Measurements from ENCODE around the gene NCBP2L.
"Not testable (repeated sequence)": the region's sequence is repeated elsewhere in the genome, so short reads cannot be mapped to it uniquely, and the experiment has no call there.

NCBP2L gene

GRCh38 chrX:107805179-107805578 is 27.6 kb downstream of the NCBP2L start:
- H3K27ac ChIP-seq, result no peak overlapping the region
- no peak for TF ChIP-seq CTCF (IDR thresholded peaks at IDR 0.05)
- no peak for TF ChIP-seq ZFX (IDR thresholded peaks at IDR 0.05; ENCODE audit: borderline replicate concordance)

- H3K27ac ChIP-seq, result not testable (repeated sequence)
Measured at GRCh38 chrX:107810053-107810452, 32.5 kb downstream of the NCBP2L start.

GRCh38 chrX:107818900-107819521 is 41.5 kb downstream of the NCBP2L start:
- no peak for TF ChIP-seq CTCF (IDR thresholded peaks at IDR 0.05)
- TF ChIP-seq ZFX (IDR thresholded peaks at IDR 0.05; ENCODE audit: borderline replicate concordance), result no peak

GRCh38 chrX:107823042-107823441 is 45.5 kb downstream of the NCBP2L start:
- TF ChIP-seq ZFX (IDR thresholded peaks at IDR 0.05; ENCODE audit: borderline replicate concordance) (no peak), CTCF (IDR thresholded peaks at IDR 0.05) (no peak)
- no peak overlapping the region for H3K27ac ChIP-seq

More at GRCh38 chrX:107818900-107819521, 41.5 kb downstream of the NCBP2L start:
- H3K27ac ChIP-seq, result no peak overlapping the region

- TF ChIP-seq CTCF (IDR thresholded peaks at IDR 0.05), result no peak
- no peak overlapping the region for H3K27ac ChIP-seq
Measured at GRCh38 chrX:107823456-107823855, 45.9 kb downstream of the NCBP2L start.

GRCh38 chrX:107825698-107826237 is 48.2 kb downstream of the NCBP2L start, which contains the start of gene MID2:
Gene MID2 (plus strand): TSS chrX:107825866. CDS start chrX:107826427, 561 bp downstream.
- no peak for TF ChIP-seq CTCF (IDR thresholded peaks at IDR 0.05)
- TF ChIP-seq ZFX (IDR thresholded peaks at IDR 0.05; ENCODE audit: borderline replicate concordance), result no peak

GRCh38 chrX:107826238-107827029 is 48.9 kb downstream of the NCBP2L start:
- no peak for TF ChIP-seq CTCF (IDR thresholded peaks at IDR 0.05)
- TF ChIP-seq ZFX (IDR thresholded peaks at IDR 0.05; ENCODE audit: borderline replicate concordance), result no peak
- peak overlapping the region; percentile 34; the same call in 1 of the 2 replicates for H3K27ac ChIP-seq

More at GRCh38 chrX:107825698-107826237, 48.2 kb downstream of the NCBP2L start, which contains the start of gene MID2:
- H3K27ac ChIP-seq, result peak within 1 kb of the TSS; percentile 34; the same call in 1 of the 2 replicates

All from 22Rv1 (cell line).